ENCODE data around the gene EHBP1. TPM values are rescaled to one million over a fixed set of nuclear protein-coding genes. Genes with fewer than 3 reads are reported as not detected.

The EHBP1 gene
- total RNA-seq, 1 donor from 2014 or later, result 63.4 TPM

GRCh38 chr2:62723253-62723652 is 17.7 kb downstream of the EHBP1 start:
- no peak for DNase-seq
- H3K27me3 Mint-ChIP-seq (ENCODE audit: unreplicated experiment), result no peaks in the 10 kb centered on the region
- H3K27ac Mint-ChIP-seq (ENCODE audit: unreplicated experiment), result no peak overlapping the region
- peaks cover 2% of the 10 kb centered on the region for H3K9me3 Mint-ChIP-seq (ENCODE audit: unreplicated experiment)
- TF ChIP-seq CTCF (IDR thresholded peaks at IDR 0.05; ENCODE audit: partially characterized antibody, unreplicated experiment), result no peak
- H3K4me3 Mint-ChIP-seq (ENCODE audit: unreplicated experiment), result no peak overlapping the region
- H3K4me1 Mint-ChIP-seq (ENCODE audit: low read depth, unreplicated experiment), result no peaks in the 10 kb centered on the region
- H3K36me3 Mint-ChIP-seq (ENCODE audit: unreplicated experiment), result peaks cover 16% of the 10 kb centered on the region

- Mint-ChIP-seq H3K4me1 (ENCODE audit: low read depth, unreplicated experiment) (no peaks in the 10 kb centered on the region), H3K27me3 (ENCODE audit: unreplicated experiment) (no peaks in the 10 kb centered on the region), H3K9me3 (ENCODE audit: unreplicated experiment) (peaks cover 2% of the 10 kb centered on the region), H3K27ac (ENCODE audit: unreplicated experiment) (no peak overlapping the region), H3K4me3 (ENCODE audit: unreplicated experiment) (no peak overlapping the region), H3K36me3 (ENCODE audit: unreplicated experiment) (peaks cover 16% of the 10 kb centered on the region)
- no peak for DNase-seq
- no peak for TF ChIP-seq CTCF (IDR thresholded peaks at IDR 0.05; ENCODE audit: partially characterized antibody, unreplicated experiment)
These were observed 18.6 kb downstream of the EHBP1 start for GRCh38 chr2:62724106-62724505.

GRCh38 chr2:62724886-62725711 is 19.6 kb downstream of the EHBP1 start:
- Mint-ChIP-seq H3K9me3 (ENCODE audit: unreplicated experiment) (peaks cover 2% of the 10 kb centered on the region), H3K27ac (ENCODE audit: unreplicated experiment) (no peak overlapping the region), H3K36me3 (ENCODE audit: unreplicated experiment) (peaks cover 16% of the 10 kb centered on the region), H3K27me3 (ENCODE audit: unreplicated experiment) (no peaks in the 10 kb centered on the region), H3K4me1 (ENCODE audit: low read depth, unreplicated experiment) (no peaks in the 10 kb centered on the region), H3K4me3 (ENCODE audit: unreplicated experiment) (no peak overlapping the region)
- peak; percentile 17 for TF ChIP-seq CTCF (IDR thresholded peaks at IDR 0.05; ENCODE audit: partially characterized antibody, unreplicated experiment)
- peak; percentile 33 for DNase-seq

GRCh38 chr2:62725712-62726055 is 20.2 kb downstream of the EHBP1 start:
- H3K4me1 Mint-ChIP-seq (ENCODE audit: low read depth, unreplicated experiment), result no peaks in the 10 kb centered on the region
- H3K36me3 Mint-ChIP-seq (ENCODE audit: unreplicated experiment), result peaks cover 20% of the 10 kb centered on the region
- H3K27me3 Mint-ChIP-seq (ENCODE audit: unreplicated experiment), result peaks cover 1% of the 10 kb centered on the region
- TF ChIP-seq CTCF (IDR thresholded peaks at IDR 0.05; ENCODE audit: partially characterized antibody, unreplicated experiment), result no peak
- H3K4me3 Mint-ChIP-seq (ENCODE audit: unreplicated experiment), result no peak overlapping the region
- DNase-seq, result no peak
- peaks cover 4% of the 10 kb centered on the region for H3K9me3 Mint-ChIP-seq (ENCODE audit: unreplicated experiment)
- H3K27ac Mint-ChIP-seq (ENCODE audit: unreplicated experiment), result no peak overlapping the region

GRCh38 chr2:62727259-62727867 is 21.9 kb downstream of the EHBP1 start:
- no peak for TF ChIP-seq CTCF (IDR thresholded peaks at IDR 0.05; ENCODE audit: partially characterized antibody, unreplicated experiment)
- Mint-ChIP-seq H3K4me3 (ENCODE audit: unreplicated experiment) (no peak overlapping the region), H3K9me3 (ENCODE audit: unreplicated experiment) (peaks cover 9% of the 10 kb centered on the region), H3K27ac (ENCODE audit: unreplicated experiment) (no peak overlapping the region), H3K36me3 (ENCODE audit: unreplicated experiment) (peaks cover 25% of the 10 kb centered on the region), H3K27me3 (ENCODE audit: unreplicated experiment) (peaks cover 3% of the 10 kb centered on the region), H3K4me1 (ENCODE audit: low read depth, unreplicated experiment) (no peaks in the 10 kb centered on the region)
- DNase-seq, result no peak

Data from glutamatergic neuron (in vitro differentiated cells).